HepG2 (cell line): Measurements from ENCODE around the gene KRTCAP3. TPM values are rescaled to one million over a fixed set of nuclear protein-coding genes. Genes with fewer than 3 reads are reported as not detected.
A peak's percentile ranks its signal among the peaks of the same experiment; 100 is the strongest.

Experiments used
- BHLHE40 ChIP-seq: IDR thresholded peaks from 2 replicates; pipeline ENCODE4 v1.6.1; 2011; ENCODE audit warnings: low read length, improper control_type of control experiment
- CCDC6 ChIP-seq: sonication (generic); formaldehyde crosslinking; IDR thresholded peaks from 2 replicates; pipeline ENCODE4 v1.8.1; 2022; ENCODE audit warnings: mild to moderate bottlenecking, missing genetic modification reagents, moderate library complexity
- EP300 ChIP-seq, 3 experiments: sonication (generic) in 1 of 3; formaldehyde crosslinking in 1 of 3; IDR thresholded peaks; 2 replicates each; pipeline versions ENCODE4 v1.5.1 to v1.6.1; 2011 to 2020; ENCODE audit warnings: low read depth in 2 of 3, low read length in 2 of 3, borderline replicate concordance in 1 of 3, improper control_type of control experiment in 1 of 3, mild to moderate bottlenecking in 1 of 3, missing genetic modification reagents in 1 of 3, moderate library complexity in 1 of 3
- MBD4 ChIP-seq: IDR thresholded peaks from 2 replicates; pipeline ENCODE4 v1.6.1; 2012; ENCODE audit warnings: low read length, inconsistent platforms, borderline replicate concordance
- NFKB2 ChIP-seq: sonication (generic); formaldehyde crosslinking; IDR thresholded peaks from 2 replicates; pipeline ENCODE4 v1.4.0; 2020; ENCODE audit warnings: missing genetic modification reagents, borderline replicate concordance
- POLR2A ChIP-seq, 2 experiments: IDR thresholded peaks; 2 replicates each; pipeline ENCODE4 v1.6.1; 2011; ENCODE audit warnings: low read depth in 2 of 2, low read length in 2 of 2, mild to moderate bottlenecking in 1 of 2, moderate library complexity in 1 of 2; ENCODE audit not compliant: insufficient read depth in 1 of 2
- RBM39 ChIP-seq: fragments of 200-400 bp; formaldehyde crosslinking; IDR thresholded peaks from one replicate; pipeline ENCODE4 v1.6.1; 2018; ENCODE audit warnings: antibody characterized with exemption, mild to moderate bottlenecking, low read depth, low read length; ENCODE audit not compliant: poor library complexity, severe bottlenecking
- SP1 ChIP-seq, 2 experiments: fragments of 450-650 bp in 1 of 2; sonication (generic) in 1 of 2; formaldehyde crosslinking in 1 of 2; IDR thresholded peaks; 2 replicates each; pipeline versions ENCODE4 v1.4.0 to v1.6.1; 2016 to 2020; ENCODE audit warnings: missing genetic modification reagents in 1 of 2
- ZMAT3 ChIP-seq: sonication (generic); formaldehyde crosslinking; conservative IDR thresholded peaks from 2 replicates; pipeline ENCODE4 v1.7.0; 2021; ENCODE audit warnings: missing genetic modification reagents
- ZNF205 ChIP-seq: IDR thresholded peaks from 2 replicates; pipeline ENCODE4 v1.6.1; 2018; ENCODE audit warnings: missing biosample characterization, missing genetic modification reagents
- ZNF224 ChIP-seq: sonication (generic); formaldehyde crosslinking; IDR thresholded peaks from 2 replicates; pipeline ENCODE4 v1.5.0; 2020; ENCODE audit warnings: mild to moderate bottlenecking, missing genetic modification reagents
- ZNF329 ChIP-seq: sonication (generic); formaldehyde crosslinking; IDR thresholded peaks from 2 replicates; pipeline ENCODE4 v1.9.0; 2021; ENCODE audit warnings: low read depth, mild to moderate bottlenecking, missing genetic modification reagents
- ZNF644 ChIP-seq: IDR thresholded peaks from 2 replicates; pipeline ENCODE4 v1.6.1; 2016; ENCODE audit warnings: low read depth
- ZSCAN30 ChIP-seq: sonication (generic); formaldehyde crosslinking; IDR thresholded peaks from 2 replicates; pipeline ENCODE4 v1.5.0; 2020; ENCODE audit warnings: mild to moderate bottlenecking, missing genetic modification reagents
- ZSCAN31 ChIP-seq: sonication (generic); formaldehyde crosslinking; IDR thresholded peaks from 2 replicates; pipeline ENCODE4 v1.5.0; 2020; ENCODE audit warnings: low read depth, mild to moderate bottlenecking, missing genetic modification reagents
- polyA plus RNA-seq, 8 experiments: library from polyadenylated mRNA; depleted of rRNA in 3 of 8; stranded (reverse) in 7 of 8; unstranded in 1 of 8; fragments of >200 nt; fragmentation: Illumina TruSeq in 4 of 8; extraction: Trizol in 4 of 8; gene quantifications; 2 replicates each; pipeline versions ENCODE4 v1.2.1 to v1.2.3, GENCODE V29; 2011 to 2016; ENCODE audit warnings: low read depth in 4 of 8, missing spikeins in 1 of 8, mixed read lengths in 1 of 8; ENCODE audit not compliant: insufficient read depth in 1 of 8
- total RNA-seq, 5 experiments: library from RNA; depleted of rRNA; stranded (reverse); fragments of >200 nt; fragmentation: Illumina TruSeq; extraction: Trizol; gene quantifications; 2 replicates each; pipeline ENCODE4 v1.2.3, GENCODE V29; 2016; ENCODE audit warnings: low read depth in 1 of 5
- TF ChIP-seq, protein P1 (sequence below): sonication (generic); formaldehyde crosslinking; IDR thresholded peaks from 2 replicates; pipeline ENCODE4 v1.5.0; 2020; ENCODE audit warnings: mild to moderate bottlenecking, missing genetic modification reagents
- TF ChIP-seq, protein P2 (sequence below): IDR thresholded peaks from 2 replicates; pipeline ENCODE4 v1.6.1; 2012; ENCODE audit warnings: inconsistent platforms
- TF ChIP-seq, protein P3 (sequence below): sonication (generic); formaldehyde crosslinking; IDR thresholded peaks from 2 replicates; pipeline ENCODE4 v1.4.0; 2020; ENCODE audit warnings: mild to moderate bottlenecking, missing genetic modification reagents
- TF ChIP-seq, protein P4 (sequence below), 2 experiments: sonication (generic) in 1 of 2; formaldehyde crosslinking in 1 of 2; IDR thresholded peaks; 2 replicates each; pipeline versions ENCODE4 v1.4.0 to v1.6.1; 2016 to 2020; ENCODE audit warnings: borderline replicate concordance in 1 of 2, low read depth in 1 of 2, mild to moderate bottlenecking in 1 of 2, missing genetic modification reagents in 1 of 2
- TF ChIP-seq, protein P5 (sequence below): sonication (generic); formaldehyde crosslinking; IDR thresholded peaks from 2 replicates; pipeline ENCODE4 v1.4.0; 2020; ENCODE audit warnings: mild to moderate bottlenecking, missing genetic modification reagents

Gene KRTCAP3
- total and polyA plus RNA-seq, 2 of the 13 experiments (the other 11 are each of a cell fraction or from before 2014, with no cell fraction given): 2.1 to 4.5 TPM

DNA sequence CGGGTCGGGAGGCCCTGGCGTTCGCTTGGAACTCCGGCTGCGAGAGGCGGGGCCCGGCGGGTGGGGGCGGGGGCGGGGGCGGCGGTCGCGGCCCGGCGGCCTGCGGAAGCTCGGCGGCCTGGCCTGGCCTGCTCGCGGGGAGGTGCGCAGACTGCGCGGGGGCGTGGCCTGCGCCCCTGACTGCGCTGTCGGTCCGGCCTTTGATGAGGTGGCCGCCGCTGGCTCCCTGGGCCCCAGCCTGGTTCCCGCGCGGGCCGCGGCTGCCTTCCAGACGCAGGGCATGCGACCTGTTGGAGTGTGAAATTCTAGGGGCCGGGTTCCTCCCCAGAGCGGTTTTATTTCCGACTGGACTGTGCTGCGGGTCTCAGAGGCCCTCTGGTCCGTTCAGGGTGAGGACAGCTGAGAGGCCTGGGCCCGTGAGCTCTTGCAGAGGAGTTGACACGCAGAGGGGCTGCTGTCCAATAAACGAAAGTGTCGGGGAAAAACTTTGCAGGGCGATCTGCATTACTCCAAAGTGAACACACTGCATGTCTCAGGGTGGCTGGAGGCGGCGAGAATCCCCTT, 13.1 kb upstream of the KRTCAP3 start (continued):
- TF ChIP-seq, protein P1, sequence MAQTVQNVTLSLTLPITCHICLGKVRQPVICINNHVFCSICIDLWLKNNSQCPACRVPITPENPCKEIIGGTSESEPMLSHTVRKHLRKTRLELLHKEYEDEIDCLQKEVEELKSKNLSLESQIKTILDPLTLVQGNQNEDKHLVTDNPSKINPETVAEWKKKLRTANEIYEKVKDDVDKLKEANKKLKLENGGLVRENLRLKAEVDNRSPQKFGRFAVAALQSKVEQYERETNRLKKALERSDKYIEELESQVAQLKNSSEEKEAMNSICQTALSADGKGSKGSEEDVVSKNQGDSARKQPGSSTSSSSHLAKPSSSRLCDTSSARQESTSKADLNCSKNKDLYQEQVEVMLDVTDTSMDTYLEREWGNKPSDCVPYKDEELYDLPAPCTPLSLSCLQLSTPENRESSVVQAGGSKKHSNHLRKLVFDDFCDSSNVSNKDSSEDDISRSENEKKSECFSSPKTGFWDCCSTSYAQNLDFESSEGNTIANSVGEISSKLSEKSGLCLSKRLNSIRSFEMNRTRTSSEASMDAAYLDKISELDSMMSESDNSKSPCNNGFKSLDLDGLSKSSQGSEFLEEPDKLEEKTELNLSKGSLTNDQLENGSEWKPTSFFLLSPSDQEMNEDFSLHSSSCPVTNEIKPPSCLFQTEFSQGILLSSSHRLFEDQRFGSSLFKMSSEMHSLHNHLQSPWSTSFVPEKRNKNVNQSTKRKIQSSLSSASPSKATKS: no peak; the same call in 1 of the 2 replicates
- TF ChIP-seq, protein P2, sequence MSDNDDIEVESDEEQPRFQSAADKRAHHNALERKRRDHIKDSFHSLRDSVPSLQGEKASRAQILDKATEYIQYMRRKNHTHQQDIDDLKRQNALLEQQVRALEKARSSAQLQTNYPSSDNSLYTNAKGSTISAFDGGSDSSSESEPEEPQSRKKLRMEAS: peak; percentile 80
- TF ChIP-seq ZNF224 (CRISPR knock-in tag) (no peak), ZNF205 (CRISPR knock-in tag) (no peak), BHLHE40 (no peak; the same call in 1 of the 2 replicates), SP1 (IDR thresholded peaks at IDR 0.05) (no peak), SP1 (CRISPR knock-in tag; IDR thresholded peaks at IDR 0.05) (peak; percentile 83), POLR2A (IDR thresholded peaks at IDR 0.05; ENCODE audit: insufficient read depth in 1 of 2, low read depth in 2 of 2, low read length in 2 of 2) (peak; percentile 66 to 68), ZNF329 (no peak), ZMAT3 (CRISPR knock-in tag) (peak; percentile 39; the same call in 1 of the 2 replicates), CCDC6 (peak; percentile 90), NFKB2 (CRISPR knock-in tag) (peak; percentile 24; the same call in 1 of the 2 replicates), EP300 (IDR thresholded peaks at IDR 0.05; ENCODE audit: low read depth in 2 of 2, low read length in 2 of 2) (peak in 1 of 2 experiments; percentile 20; a peak in 1 of 4 replicates), EP300 (CRISPR knock-in tag; IDR thresholded peaks at IDR 0.05; ENCODE audit: borderline replicate concordance) (no peak), ZSCAN31 (CRISPR knock-in tag) (peak; percentile 68; the same call in 1 of the 2 replicates), ZSCAN30 (CRISPR knock-in tag) (0 out of 2 replicates have a peak, but pooled peaks have one; percentile 27), MBD4 (no peak), ZNF644 (no peak), RBM39 (no peak)
- TF ChIP-seq, protein P3, sequence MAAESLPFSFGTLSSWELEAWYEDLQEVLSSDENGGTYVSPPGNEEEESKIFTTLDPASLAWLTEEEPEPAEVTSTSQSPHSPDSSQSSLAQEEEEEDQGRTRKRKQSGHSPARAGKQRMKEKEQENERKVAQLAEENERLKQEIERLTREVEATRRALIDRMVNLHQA (CRISPR knock-in tag): no peak
- TF ChIP-seq, protein P4, sequence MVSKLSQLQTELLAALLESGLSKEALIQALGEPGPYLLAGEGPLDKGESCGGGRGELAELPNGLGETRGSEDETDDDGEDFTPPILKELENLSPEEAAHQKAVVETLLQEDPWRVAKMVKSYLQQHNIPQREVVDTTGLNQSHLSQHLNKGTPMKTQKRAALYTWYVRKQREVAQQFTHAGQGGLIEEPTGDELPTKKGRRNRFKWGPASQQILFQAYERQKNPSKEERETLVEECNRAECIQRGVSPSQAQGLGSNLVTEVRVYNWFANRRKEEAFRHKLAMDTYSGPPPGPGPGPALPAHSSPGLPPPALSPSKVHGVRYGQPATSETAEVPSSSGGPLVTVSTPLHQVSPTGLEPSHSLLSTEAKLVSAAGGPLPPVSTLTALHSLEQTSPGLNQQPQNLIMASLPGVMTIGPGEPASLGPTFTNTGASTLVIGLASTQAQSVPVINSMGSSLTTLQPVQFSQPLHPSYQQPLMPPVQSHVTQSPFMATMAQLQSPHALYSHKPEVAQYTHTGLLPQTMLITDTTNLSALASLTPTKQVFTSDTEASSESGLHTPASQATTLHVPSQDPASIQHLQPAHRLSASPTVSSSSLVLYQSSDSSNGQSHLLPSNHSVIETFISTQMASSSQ (IDR thresholded peaks at IDR 0.05; ENCODE audit: low read depth): no peak
- TF ChIP-seq, protein P4 (CRISPR knock-in tag; IDR thresholded peaks at IDR 0.05; ENCODE audit: borderline replicate concordance): peak; percentile 40; the same call in 1 of the 2 replicates
- TF ChIP-seq, protein P5, sequence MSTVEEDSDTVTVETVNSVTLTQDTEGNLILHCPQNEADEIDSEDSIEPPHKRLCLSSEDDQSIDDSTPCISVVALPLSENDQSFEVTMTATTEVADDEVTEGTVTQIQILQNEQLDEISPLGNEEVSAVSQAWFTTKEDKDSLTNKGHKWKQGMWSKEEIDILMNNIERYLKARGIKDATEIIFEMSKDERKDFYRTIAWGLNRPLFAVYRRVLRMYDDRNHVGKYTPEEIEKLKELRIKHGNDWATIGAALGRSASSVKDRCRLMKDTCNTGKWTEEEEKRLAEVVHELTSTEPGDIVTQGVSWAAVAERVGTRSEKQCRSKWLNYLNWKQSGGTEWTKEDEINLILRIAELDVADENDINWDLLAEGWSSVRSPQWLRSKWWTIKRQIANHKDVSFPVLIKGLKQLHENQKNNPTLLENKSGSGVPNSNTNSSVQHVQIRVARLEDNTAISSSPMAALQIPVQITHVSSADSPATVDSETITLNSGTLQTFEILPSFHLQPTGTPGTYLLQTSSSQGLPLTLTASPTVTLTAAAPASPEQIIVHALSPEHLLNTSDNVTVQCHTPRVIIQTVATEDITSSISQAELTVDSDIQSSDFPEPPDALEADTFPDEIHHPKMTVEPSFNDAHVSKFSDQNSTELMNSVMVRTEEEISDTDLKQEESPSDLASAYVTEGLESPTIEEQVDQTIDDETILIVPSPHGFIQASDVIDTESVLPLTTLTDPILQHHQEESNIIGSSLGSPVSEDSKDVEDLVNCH (CRISPR knock-in tag): peak; percentile 60; the same call in 1 of the 2 replicates
